Lung (tissue), 12 donors: ENCODE data around the gene ACTL8. TPM values are rescaled to one million over a fixed set of nuclear protein-coding genes. Genes with fewer than 3 reads are reported as not detected.

Experiments used
- ATAC-seq: fragments of 200-7000 bp; cut with Tn5 transposase; one replicate; pipeline ENCODE4 v1.9.1; 2020; ENCODE audit warnings: moderate number of reproducible peaks; ENCODE audit not compliant: insufficient read depth, low FRiP score
- DNase-seq, 3 donors: peaks; one replicate each; pipeline ENCODE4 v3.0.0-alpha.2; 2013 to 2017
- H3K27ac ChIP-seq, 2 donors: one replicate each; pipeline ENCODE4 v1.5.1; 2013; ENCODE audit warnings: mild to moderate bottlenecking in 2 of 2, moderate library complexity in 2 of 2, control low read depth in 1 of 2, inconsistent platforms in 1 of 2, low read depth in 1 of 2, low read length in 1 of 2
- H3K27me3 ChIP-seq, 3 donors: one replicate each; pipeline ENCODE4 v1.5.1; 2013; ENCODE audit warnings: low read length in 2 of 3; ENCODE audit not compliant: control insufficient read depth in 3 of 3, insufficient read depth in 3 of 3
- H3K36me3 ChIP-seq, 4 donors: one replicate each; pipeline ENCODE4 v1.5.1; 2013; ENCODE audit warnings: low read length in 4 of 4, mild to moderate bottlenecking in 1 of 4, moderate library complexity in 1 of 4; ENCODE audit not compliant: control insufficient read depth in 4 of 4, insufficient read depth in 4 of 4
- H3K4me1 ChIP-seq, 5 donors: one replicate each; pipeline ENCODE4 v1.5.1; 2013; ENCODE audit warnings: low read length in 5 of 5, mild to moderate bottlenecking in 2 of 5, moderate library complexity in 1 of 5; ENCODE audit not compliant: control insufficient read depth in 5 of 5, insufficient read depth in 5 of 5
- H3K4me3 ChIP-seq: one replicate; pipeline ENCODE4 v1.5.1; 2013; ENCODE audit warnings: mild to moderate bottlenecking, control low read depth, moderate library complexity
- H3K9ac ChIP-seq, 2 donors: one replicate each; pipeline ENCODE4 v1.5.1; 2013; ENCODE audit warnings: low read length in 2 of 2, control low read depth in 1 of 2; ENCODE audit not compliant: insufficient read depth in 1 of 2
- H3K9me3 ChIP-seq, 4 donors: one replicate each; pipeline ENCODE4 v1.5.1; 2013; ENCODE audit warnings: low read length in 3 of 4, mild to moderate bottlenecking in 1 of 4, moderate library complexity in 1 of 4; ENCODE audit not compliant: control insufficient read depth in 4 of 4, insufficient read depth in 3 of 4
- WGBS, 2 donors: extraction: QIAGEN DNeasy Blood & Tissue Kit; methylation state at CpG; one replicate each; pipeline ENCODE4 v1.1.7; 2013; 5-methylcytosine and 5-hydroxymethylcytosine counted together
- polyA plus RNA-seq, 2 donors: library from polyadenylated mRNA; stranded (reverse); fragments of 200-250 nt; gene quantifications; one replicate each; pipeline ENCODE4 v1.2.1, GENCODE V29; 2013
- total RNA-seq, 2 donors: library from RNA; depleted of rRNA in 1 of 2; stranded (reverse); fragments of >200 nt in 1 of 2; gene quantifications; one replicate each; pipeline ENCODE4 v1.2.1, GENCODE V29; 2014 to 2021
- TF ChIP-seq, protein P1 (sequence below): IDR thresholded peaks from 2 replicates; pipeline ENCODE4 v1.5.1; 2012; ENCODE audit warnings: mild to moderate bottlenecking; ENCODE audit errors: control extremely low read depth, extremely low read depth
- donor health status: control.
- donor health status: control.
- donor health status: Bipolar disorder and iron deficiency.
- donor health status: healthy.
- donor health status: DM: yes; HTN: yes; CAD: no.

Gene ACTL8
- total and polyA plus RNA-seq, 4 donors: not detected

DNA sequence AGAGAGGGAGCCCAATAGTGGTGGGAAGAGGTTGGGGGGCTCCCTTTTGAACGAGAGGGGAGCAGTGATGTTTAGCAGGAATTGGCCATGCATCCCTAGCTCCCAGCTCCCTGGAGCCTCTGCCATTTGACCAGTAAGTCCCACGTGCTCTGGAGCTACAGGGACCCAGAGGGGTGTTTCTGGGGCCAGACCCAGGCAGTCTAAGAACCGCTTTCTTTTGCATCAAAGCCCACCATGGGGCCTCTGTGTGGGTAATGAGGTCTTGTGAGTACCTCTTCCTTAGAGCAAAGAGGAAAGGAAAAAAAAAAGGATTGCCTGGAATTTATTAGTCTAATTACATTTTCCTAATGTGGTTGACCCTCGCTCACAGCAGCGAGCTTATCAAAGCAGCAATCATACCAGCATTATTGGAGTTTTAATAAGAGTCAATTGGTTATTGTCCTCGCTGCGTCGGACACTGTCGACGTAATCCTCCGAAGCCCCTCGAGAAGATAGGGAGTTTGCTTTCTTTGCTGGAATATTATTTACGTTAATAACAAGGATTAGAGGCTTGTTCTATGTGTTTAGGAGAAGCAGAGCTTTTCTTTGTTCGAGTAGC lies 17.6 kb downstream of the ACTL8 start:
- H3K27me3 ChIP-seq: peaks cover 0 to 4% (median 0%) of the 10 kb centered on the region in 3 donors
- H3K27ac ChIP-seq: no peak overlapping the region
- no peaks in the 10 kb centered on the region for H3K9me3 ChIP-seq
- WGBS, 2 donors: 77 to 81% methylated on average over 14 of the region's 14 CpGs
- H3K4me3 ChIP-seq: no peak overlapping the region
- H3K9ac ChIP-seq: no peak overlapping the region
- no peaks in the 10 kb centered on the region for H3K4me1 ChIP-seq
- no peak for DNase-seq
- TF ChIP-seq, protein P1, sequence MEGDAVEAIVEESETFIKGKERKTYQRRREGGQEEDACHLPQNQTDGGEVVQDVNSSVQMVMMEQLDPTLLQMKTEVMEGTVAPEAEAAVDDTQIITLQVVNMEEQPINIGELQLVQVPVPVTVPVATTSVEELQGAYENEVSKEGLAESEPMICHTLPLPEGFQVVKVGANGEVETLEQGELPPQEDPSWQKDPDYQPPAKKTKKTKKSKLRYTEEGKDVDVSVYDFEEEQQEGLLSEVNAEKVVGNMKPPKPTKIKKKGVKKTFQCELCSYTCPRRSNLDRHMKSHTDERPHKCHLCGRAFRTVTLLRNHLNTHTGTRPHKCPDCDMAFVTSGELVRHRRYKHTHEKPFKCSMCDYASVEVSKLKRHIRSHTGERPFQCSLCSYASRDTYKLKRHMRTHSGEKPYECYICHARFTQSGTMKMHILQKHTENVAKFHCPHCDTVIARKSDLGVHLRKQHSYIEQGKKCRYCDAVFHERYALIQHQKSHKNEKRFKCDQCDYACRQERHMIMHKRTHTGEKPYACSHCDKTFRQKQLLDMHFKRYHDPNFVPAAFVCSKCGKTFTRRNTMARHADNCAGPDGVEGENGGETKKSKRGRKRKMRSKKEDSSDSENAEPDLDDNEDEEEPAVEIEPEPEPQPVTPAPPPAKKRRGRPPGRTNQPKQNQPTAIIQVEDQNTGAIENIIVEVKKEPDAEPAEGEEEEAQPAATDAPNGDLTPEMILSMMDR: no peak
- no peak for ATAC-seq
- no peaks in the 10 kb centered on the region for H3K36me3 ChIP-seq

DNA sequence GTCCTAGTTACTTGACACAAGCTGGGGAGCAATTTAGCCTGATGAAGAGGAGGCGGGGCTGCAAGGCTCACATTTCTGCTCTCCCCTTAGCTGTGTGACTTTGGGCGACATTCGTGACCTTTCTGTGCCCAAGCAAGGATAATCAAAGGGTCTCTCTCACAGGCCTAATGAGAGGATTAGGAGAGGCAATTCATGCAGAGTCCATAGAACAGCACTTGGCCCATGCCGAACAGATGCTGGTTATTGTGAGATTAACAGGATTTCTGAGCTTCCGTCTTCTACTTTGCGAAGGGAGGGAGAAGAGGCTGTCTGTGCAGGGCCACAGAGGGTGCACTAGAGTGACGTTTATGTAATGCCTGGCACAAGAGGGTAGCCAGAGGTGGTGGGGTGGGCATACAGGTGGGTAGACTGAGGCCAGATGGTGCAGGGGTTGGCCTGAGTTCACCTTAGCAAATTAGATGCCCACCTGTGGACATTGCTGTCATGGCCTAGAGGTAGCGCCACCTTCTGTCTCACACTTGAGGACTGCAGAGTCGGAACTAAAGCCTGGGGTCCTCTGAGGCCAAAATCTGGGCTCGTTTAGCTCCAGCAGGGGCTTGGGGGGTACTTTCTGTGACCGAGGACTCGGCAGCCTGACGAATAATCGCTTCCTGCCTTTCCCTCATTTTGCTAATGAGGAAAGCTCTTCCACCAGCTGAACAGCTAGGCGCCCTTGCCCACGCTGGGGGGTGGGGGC lies 18.6 kb downstream of the ACTL8 start:
- no peak overlapping the region for H3K27ac ChIP-seq
- no peaks in the 10 kb centered on the region for H3K9me3 ChIP-seq
- DNase-seq: no peak
- WGBS, 2 donors: 67 to 72% methylated on average over 16 of the region's 16 CpGs
- no peaks in the 10 kb centered on the region for H3K4me1 ChIP-seq
- TF ChIP-seq, protein P1: no peak
- H3K4me3 ChIP-seq: no peak overlapping the region
- no peaks in the 10 kb centered on the region for H3K36me3 ChIP-seq
- H3K27me3 ChIP-seq: peaks cover 0 to 4% (median 0%) of the 10 kb centered on the region in 3 donors
- H3K9ac ChIP-seq: no peak overlapping the region
- ATAC-seq: no peak

DNA sequence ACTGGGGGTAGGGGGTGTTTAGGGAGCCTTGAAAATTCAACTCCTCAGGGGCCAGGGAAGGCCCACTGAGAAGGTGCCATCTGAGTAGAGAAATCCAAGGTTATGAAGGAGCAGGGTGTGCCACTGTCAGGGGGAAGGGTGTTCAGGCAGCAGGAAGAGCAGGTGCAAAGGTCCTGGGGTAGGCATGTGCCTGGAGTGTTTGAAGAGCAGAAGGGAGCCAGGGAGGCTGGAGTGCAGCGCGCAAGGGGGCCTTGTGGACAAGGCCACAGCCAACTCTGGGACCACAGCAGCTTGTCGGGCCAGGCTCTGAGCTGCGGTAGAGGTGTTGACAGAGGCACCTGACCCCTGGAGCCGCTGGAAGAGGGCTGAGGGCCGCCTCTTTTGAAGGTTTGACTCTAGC lies 19.3 kb downstream of the ACTL8 start:
- Histone ChIP-seq H3K9me3 (peaks cover 0 to 2% (median 0%) of the 10 kb centered on the region in 4 donors), H3K9ac (no peak overlapping the region), H3K4me3 (no peak overlapping the region), H3K4me1 (no peaks in the 10 kb centered on the region), H3K36me3 (no peaks in the 10 kb centered on the region), H3K27me3 (peaks cover 0 to 4% (median 0%) of the 10 kb centered on the region in 3 donors), H3K27ac (no peak overlapping the region)
- ATAC-seq: no peak
- DNase-seq: no peak
- 85 to 96% methylated on average over 6 of the region's 6 CpGs for WGBS, 2 donors
- TF ChIP-seq, protein P1: no peak
